BE2C (cell line): ENCODE measurements around the gene YWHAH.

ENCODE experiments used
- DNase-seq: peaks from one replicate; pipeline ENCODE4 v3.0.0-alpha.2; 2020
- H3K27me3 ChIP-seq: fragments of 250-450 bp; sonication (Bioruptor Pico); 2 replicates; pipeline ENCODE4 v1.5.1; 2020; ENCODE audit warnings: mild to moderate bottlenecking
- H3K36me3 ChIP-seq: fragments of 250-450 bp; sonication (Bioruptor Pico); 2 replicates; pipeline ENCODE4 v1.5.1; 2020; ENCODE audit warnings: mild to moderate bottlenecking
- H3K4me1 ChIP-seq: fragments of 250-450 bp; sonication (Bioruptor Pico); 2 replicates; pipeline ENCODE4 v1.5.1; 2020
- H3K4me3 ChIP-seq: 2 replicates; pipeline ENCODE4 v1.5.1; 2011; ENCODE audit warnings: low read depth, low read length
- H3K9me3 ChIP-seq: fragments of 250-450 bp; sonication (Bioruptor Pico); 2 replicates; pipeline ENCODE4 v1.5.1; 2020
- TF ChIP-seq, protein P1 (sequence below): IDR thresholded peaks from 2 replicates; pipeline ENCODE4 v1.5.1; 2012; ENCODE audit warnings: mild to moderate bottlenecking, low read depth, low read length

The YWHAH gene

DNA sequence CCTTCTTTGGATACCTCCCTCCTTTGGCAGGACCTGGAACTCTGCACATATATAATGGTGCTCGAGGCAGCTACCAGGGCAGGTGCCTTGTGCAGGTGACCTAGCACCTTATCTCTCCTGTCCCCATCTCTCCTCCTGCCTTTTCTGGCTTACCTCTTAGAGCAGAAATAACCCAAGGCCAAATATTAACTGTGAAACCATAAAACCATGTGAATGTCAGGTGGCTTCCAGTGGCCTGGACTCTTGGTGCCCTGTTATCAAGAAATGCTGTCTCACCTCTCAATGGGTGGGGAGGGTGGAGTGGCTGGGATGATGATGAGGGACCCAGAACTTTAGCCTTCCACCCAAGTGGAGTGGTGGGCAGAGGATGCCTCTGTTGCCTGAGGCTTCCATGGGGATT lies 42.9 kb downstream of the YWHAH start:
- DNase-seq = no peak
- H3K4me1 ChIP-seq = no peaks in the 10 kb centered on the region
- TF ChIP-seq, protein P1, sequence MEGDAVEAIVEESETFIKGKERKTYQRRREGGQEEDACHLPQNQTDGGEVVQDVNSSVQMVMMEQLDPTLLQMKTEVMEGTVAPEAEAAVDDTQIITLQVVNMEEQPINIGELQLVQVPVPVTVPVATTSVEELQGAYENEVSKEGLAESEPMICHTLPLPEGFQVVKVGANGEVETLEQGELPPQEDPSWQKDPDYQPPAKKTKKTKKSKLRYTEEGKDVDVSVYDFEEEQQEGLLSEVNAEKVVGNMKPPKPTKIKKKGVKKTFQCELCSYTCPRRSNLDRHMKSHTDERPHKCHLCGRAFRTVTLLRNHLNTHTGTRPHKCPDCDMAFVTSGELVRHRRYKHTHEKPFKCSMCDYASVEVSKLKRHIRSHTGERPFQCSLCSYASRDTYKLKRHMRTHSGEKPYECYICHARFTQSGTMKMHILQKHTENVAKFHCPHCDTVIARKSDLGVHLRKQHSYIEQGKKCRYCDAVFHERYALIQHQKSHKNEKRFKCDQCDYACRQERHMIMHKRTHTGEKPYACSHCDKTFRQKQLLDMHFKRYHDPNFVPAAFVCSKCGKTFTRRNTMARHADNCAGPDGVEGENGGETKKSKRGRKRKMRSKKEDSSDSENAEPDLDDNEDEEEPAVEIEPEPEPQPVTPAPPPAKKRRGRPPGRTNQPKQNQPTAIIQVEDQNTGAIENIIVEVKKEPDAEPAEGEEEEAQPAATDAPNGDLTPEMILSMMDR = no peak

DNA sequence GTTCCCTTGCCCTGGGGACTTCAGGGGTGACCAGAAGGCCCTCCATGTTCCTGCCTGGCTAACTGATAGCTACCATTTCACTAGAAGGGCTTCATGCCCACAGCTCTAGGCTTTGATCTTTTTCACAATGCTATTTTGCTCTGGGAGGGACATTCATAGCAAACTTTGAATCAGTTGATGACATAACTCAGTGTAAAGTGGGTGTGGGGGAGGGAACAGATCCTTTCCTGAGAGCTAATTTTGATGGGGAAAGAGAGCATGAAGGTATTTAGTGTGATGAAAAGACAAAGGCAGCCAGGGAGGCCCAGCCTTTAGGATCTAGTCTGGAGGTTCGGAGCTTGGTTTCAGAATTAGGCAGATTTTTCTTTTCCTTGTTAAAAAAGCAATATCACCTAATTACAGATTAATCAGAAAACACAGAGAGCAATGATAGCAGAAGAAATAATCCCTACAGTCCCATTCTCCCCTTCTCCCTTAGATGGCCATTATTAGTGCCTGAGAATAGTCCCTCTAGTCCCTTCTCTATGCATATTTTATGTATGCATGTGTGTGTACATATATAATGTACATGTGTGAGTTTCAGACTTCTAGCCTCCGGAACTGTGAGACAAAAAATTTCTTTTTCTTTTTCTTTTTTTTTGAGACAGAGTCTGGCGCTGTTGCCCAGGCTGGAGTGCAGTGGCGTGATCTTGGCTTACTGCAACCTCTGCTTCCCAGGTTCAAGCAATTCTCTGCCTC lies 46.9 kb downstream of the YWHAH start:
- Histone ChIP-seq H3K36me3 (no peaks in the 10 kb centered on the region), H3K4me1 (no peaks in the 10 kb centered on the region), H3K27me3 (no peaks in the 10 kb centered on the region), H3K4me3 (no peak overlapping the region), H3K9me3 (no peaks in the 10 kb centered on the region)
- no peak for DNase-seq
- TF ChIP-seq, protein P1 = no peak

More for the DNA sequence above, 42.9 kb downstream of the YWHAH start:
- Histone ChIP-seq H3K4me3 (no peak overlapping the region), H3K9me3 (no peaks in the 10 kb centered on the region), H3K27me3 (no peaks in the 10 kb centered on the region), H3K36me3 (no peaks in the 10 kb centered on the region)

DNA sequence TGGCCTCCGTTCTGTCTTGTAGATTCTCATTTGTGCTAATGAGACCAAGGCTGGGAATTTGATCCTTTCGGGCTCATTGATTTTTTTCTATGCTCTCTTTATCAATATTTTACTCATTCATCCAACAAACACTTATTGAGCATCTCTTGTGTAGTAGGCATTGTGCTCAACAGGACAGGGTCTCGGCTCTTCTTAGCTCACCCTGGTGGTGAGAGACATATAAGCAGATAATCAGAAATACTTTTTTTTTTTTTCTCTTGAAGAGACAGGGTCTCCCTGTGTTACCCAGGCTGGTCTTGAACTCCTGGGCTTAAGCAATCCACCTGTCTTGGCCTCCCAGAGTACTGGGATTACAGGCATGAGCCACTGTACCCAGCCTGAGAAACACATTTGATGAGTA lies 50.7 kb downstream of the YWHAH start:
- no peaks in the 10 kb centered on the region for H3K27me3 ChIP-seq
- H3K4me1 ChIP-seq = no peaks in the 10 kb centered on the region
- TF ChIP-seq, protein P1 = peak; percentile 35
- H3K9me3 ChIP-seq = no peaks in the 10 kb centered on the region
- DNase-seq = no peak
- no peaks in the 10 kb centered on the region for H3K36me3 ChIP-seq
- H3K4me3 ChIP-seq = no peak overlapping the region

DNA sequence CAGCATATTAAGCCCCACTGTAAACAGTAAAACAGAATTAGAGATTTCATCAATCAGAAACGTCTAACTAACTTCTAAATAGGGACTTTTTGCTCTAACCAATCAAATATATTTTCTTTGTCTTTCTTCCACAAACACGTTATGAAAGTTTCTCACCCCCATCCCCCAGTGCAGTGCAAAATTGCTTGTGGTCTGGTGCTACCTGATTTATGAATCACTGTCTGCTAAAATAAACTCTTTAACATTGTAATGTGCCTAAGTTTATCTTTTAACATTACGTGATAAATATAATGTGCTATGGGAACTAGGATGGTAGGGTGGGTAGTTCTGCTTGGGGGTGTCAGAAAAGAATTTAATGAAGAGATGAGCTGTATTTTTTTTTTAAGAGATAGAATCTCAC lies 51.5 kb downstream of the YWHAH start:
- H3K9me3 ChIP-seq = no peaks in the 10 kb centered on the region
- H3K36me3 ChIP-seq = no peaks in the 10 kb centered on the region
- DNase-seq = no peak
- no peaks in the 10 kb centered on the region for H3K4me1 ChIP-seq
- TF ChIP-seq, protein P1 = no peak
- no peaks in the 10 kb centered on the region for H3K27me3 ChIP-seq
- H3K4me3 ChIP-seq = no peak overlapping the region

DNA sequence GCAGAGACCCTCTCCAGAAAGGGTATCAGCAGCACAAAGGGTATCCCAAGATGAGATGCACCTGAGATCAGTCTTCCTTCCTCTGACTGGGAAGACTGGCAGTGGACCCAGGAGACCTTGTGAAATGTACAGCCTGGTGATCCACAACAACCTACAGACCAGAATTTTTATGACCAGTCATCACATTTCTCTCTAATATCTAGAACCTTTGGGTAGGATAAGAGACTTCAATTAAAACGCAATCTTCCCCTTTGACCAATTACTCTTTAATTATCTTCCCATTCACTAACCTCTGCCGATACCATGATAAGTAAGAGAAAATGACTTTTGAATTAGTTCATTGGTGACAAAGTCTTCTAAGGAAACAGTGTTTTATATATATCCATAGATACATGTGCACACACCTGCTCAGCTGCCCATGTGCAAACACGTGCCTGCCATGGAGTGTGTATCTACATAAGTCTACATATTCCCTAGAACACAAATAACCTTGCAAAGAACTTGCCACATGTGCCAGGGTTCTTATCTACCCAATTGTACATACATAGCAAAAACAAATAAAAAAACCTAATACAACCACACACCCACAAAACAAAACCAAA lies 54.5 kb downstream of the YWHAH start:
- H3K4me3 ChIP-seq = no peak overlapping the region
- DNase-seq = no peak
- H3K4me1 ChIP-seq = no peaks in the 10 kb centered on the region
- TF ChIP-seq, protein P1 = no peak
- no peaks in the 10 kb centered on the region for H3K36me3 ChIP-seq
- H3K9me3 ChIP-seq = no peaks in the 10 kb centered on the region
- no peaks in the 10 kb centered on the region for H3K27me3 ChIP-seq

DNA sequence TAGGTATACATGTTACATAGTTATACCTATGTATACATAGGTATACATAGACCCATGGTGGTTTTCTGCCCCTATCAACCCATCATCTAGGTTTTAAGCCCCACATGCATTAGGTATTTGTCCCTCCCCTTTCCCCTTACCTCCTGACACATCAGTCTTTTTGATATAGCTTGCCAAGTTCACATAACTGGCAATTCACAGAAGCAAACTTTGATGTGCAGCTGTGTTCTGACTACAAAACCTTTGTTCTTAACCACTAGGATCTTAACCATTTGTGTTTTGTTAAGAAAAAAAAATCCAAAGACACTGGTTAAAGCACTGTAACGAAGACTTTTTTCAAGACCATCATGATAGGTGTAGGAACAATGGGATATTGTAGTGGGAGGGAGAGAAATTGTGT lies 55.8 kb downstream of the YWHAH start:
- TF ChIP-seq, protein P1 = no peak

More for the DNA sequence above, 55.8 kb downstream of the YWHAH start:
- Histone ChIP-seq H3K36me3 (no peaks in the 10 kb centered on the region), H3K4me1 (no peaks in the 10 kb centered on the region), H3K4me3 (no peak overlapping the region), H3K9me3 (no peaks in the 10 kb centered on the region), H3K27me3 (no peaks in the 10 kb centered on the region)
- DNase-seq = no peak
